PFSK-1 (cell line): ENCODE measurements around the gene AP1G1.

Experiments used
- FOXP2 ChIP-seq: optimal IDR thresholded peaks from 2 replicates; pipeline ENCODE3; 2011; ENCODE audit warnings: borderline replicate concordance, control low read depth, inconsistent platforms; ENCODE audit not compliant: insufficient read depth; ENCODE audit errors: extremely low read length, extremely low read depth
- POLR2AphosphoS5 ChIP-seq: IDR thresholded peaks from 2 replicates; pipeline ENCODE4 v1.6.1; 2012; ENCODE audit warnings: low read depth, mild to moderate bottlenecking, control low read depth, low read length, moderate library complexity
- SIN3A ChIP-seq: IDR thresholded peaks from 2 replicates; pipeline ENCODE4 v1.6.1; 2012; ENCODE audit warnings: mild to moderate bottlenecking, low read length, moderate library complexity, borderline replicate concordance; ENCODE audit not compliant: insufficient read depth
- TAF1 ChIP-seq: IDR thresholded peaks from 2 replicates; pipeline ENCODE4 v1.6.1; 2012; ENCODE audit warnings: low read length, control low read depth, borderline replicate concordance; ENCODE audit not compliant: insufficient read depth
- TF ChIP-seq, protein P1 (sequence below), 2 experiments: IDR thresholded peaks; 2 replicates each; pipeline versions ENCODE4 v1.6.1 to v1.8.0; 2011 to 2012; ENCODE audit warnings: low read depth in 2 of 2, low read length in 2 of 2, control low read depth in 1 of 2, inconsistent platforms in 1 of 2, mild to moderate bottlenecking in 1 of 2, moderate library complexity in 1 of 2; ENCODE audit not compliant: insufficient read depth in 1 of 2

AP1G1 gene

GRCh38 chr16:71788578-71788977 lies 20.1 kb downstream of the AP1G1 start:
- TF ChIP-seq POLR2AphosphoS5 (no peak), FOXP2 (no peak), TAF1 (no peak)
- TF ChIP-seq, protein P1, sequence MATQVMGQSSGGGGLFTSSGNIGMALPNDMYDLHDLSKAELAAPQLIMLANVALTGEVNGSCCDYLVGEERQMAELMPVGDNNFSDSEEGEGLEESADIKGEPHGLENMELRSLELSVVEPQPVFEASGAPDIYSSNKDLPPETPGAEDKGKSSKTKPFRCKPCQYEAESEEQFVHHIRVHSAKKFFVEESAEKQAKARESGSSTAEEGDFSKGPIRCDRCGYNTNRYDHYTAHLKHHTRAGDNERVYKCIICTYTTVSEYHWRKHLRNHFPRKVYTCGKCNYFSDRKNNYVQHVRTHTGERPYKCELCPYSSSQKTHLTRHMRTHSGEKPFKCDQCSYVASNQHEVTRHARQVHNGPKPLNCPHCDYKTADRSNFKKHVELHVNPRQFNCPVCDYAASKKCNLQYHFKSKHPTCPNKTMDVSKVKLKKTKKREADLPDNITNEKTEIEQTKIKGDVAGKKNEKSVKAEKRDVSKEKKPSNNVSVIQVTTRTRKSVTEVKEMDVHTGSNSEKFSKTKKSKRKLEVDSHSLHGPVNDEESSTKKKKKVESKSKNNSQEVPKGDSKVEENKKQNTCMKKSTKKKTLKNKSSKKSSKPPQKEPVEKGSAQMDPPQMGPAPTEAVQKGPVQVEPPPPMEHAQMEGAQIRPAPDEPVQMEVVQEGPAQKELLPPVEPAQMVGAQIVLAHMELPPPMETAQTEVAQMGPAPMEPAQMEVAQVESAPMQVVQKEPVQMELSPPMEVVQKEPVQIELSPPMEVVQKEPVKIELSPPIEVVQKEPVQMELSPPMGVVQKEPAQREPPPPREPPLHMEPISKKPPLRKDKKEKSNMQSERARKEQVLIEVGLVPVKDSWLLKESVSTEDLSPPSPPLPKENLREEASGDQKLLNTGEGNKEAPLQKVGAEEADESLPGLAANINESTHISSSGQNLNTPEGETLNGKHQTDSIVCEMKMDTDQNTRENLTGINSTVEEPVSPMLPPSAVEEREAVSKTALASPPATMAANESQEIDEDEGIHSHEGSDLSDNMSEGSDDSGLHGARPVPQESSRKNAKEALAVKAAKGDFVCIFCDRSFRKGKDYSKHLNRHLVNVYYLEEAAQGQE (IDR thresholded peaks at IDR 0.05; ENCODE audit: insufficient read depth in 1 of 2, low read depth in 2 of 2, low read length in 2 of 2): no peak

- TF ChIP-seq FOXP2: no peak
- TF ChIP-seq SIN3A: no peak
- no peak for TF ChIP-seq POLR2AphosphoS5
- no peak for TF ChIP-seq TAF1
- TF ChIP-seq, protein P1 (IDR thresholded peaks at IDR 0.05; ENCODE audit: insufficient read depth in 1 of 2, low read depth in 2 of 2, low read length in 2 of 2): no peak
Observed at GRCh38 chr16:71784093-71784492, 24.5 kb downstream of the AP1G1 start.

DNA sequence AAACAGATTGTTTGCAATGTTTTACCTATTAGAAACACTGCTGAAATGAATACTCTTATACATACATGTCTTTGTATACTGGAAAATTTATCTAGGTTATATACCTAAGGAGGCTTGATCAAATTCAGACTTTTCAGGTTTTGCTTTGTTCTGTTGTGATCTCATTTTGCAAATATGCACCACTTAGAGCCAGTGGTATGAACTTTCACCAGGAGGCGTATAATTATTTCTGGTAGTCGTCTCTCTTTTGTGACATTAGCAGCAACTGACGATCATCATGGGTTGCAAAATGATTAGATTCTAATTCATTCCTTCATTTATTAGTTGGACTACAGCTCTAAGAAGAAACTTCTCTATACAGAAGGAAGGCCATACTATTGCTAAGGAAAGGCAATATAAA lies 26.9 kb downstream of the AP1G1 start:
- TF ChIP-seq TAF1 (no peak), POLR2AphosphoS5 (no peak), FOXP2 (no peak), SIN3A (no peak)
- TF ChIP-seq, protein P1 (IDR thresholded peaks at IDR 0.05; ENCODE audit: insufficient read depth in 1 of 2, low read depth in 2 of 2, low read length in 2 of 2): no peak

- TF ChIP-seq POLR2AphosphoS5 (no peak), TAF1 (no peak), FOXP2 (no peak), SIN3A (no peak)
- TF ChIP-seq, protein P1 (IDR thresholded peaks at IDR 0.05; ENCODE audit: insufficient read depth in 1 of 2, low read depth in 2 of 2, low read length in 2 of 2): no peak
Observed at GRCh38 chr16:71780521-71781089, 28.0 kb downstream of the AP1G1 start.

- TF ChIP-seq POLR2AphosphoS5 (no peak), FOXP2 (no peak), SIN3A (no peak), TAF1 (no peak)
- TF ChIP-seq, protein P1 (IDR thresholded peaks at IDR 0.05; ENCODE audit: insufficient read depth in 1 of 2, low read depth in 2 of 2, low read length in 2 of 2): no peak
Observed at GRCh38 chr16:71778780-71779179, 29.9 kb downstream of the AP1G1 start.
